NCI-H1092 treated with DMSO at 0.1 percent for 48 hours (cell line): ENCODE data around the gene TTN.

Experiments
- DNase-seq: peaks from one replicate; lab custom pipeline; 2025; lab: John Stamatoyannopoulos, UW

Gene TTN

GRCh38 chr2:178650554-178650953 lies 156.7 kb downstream of the TTN start:
- DNase-seq, result no peak

DNA sequence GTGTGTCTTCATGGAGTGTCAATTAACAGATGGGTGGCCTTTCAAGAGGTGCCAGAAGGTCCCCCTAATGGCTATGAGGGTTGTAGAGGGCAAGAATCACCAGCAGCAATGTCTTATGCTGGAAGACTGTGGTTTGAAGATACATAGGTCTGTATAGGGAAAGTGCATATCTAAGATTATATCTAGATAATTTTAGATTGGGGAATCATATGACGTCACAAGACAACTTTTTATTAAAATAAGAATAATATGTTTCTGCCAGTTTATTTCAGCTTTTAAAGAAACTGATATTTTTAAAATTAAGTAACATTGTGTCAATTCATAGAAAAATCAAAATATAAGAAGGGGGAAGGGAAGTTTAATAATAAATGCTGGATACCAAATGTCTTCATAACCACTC lies 162.3 kb downstream of the TTN start:
- DNase-seq, result no peak

DNA sequence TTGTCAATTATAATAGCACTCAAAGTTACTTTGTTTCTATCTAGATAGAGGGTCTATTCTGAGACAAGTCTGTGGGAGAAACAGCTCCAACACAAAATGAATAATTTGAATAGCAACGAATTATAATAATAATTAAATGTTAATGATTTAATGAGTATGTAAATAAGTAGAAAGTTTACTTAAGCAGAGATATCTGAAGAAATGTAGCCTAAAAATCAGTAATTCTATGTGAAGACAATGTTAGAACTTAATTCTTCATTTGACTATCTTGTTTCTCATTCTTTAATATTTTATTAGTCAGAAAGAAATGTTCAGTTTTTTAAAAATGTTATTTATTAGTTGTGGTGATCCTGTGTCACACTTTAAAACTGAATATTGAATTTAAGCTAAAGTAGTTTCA lies 165.7 kb downstream of the TTN start:
- no peak for DNase-seq

DNA sequence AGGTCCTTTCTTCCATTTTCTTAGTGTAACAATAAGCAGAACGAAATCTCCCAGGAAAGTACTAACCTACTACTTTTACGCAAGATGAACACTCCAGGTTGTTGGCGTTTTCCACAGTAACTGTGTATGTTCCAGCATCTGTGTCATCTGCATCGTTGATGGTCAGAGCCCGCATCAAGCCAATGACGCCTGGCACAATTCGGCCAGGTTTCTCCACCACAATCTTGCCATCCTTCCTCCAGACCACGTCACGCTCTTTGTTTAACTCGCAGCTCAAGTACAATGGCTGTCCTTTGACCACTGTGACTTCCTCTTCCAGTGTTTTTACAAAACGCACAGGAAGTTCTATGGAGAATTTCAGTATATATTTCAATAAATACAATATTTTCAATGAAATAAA lies 171.3 kb downstream of the TTN start:
- DNase-seq, result no peak

GRCh38 chr2:178632729-178633128 lies 174.5 kb downstream of the TTN start:
- no peak for DNase-seq

DNA sequence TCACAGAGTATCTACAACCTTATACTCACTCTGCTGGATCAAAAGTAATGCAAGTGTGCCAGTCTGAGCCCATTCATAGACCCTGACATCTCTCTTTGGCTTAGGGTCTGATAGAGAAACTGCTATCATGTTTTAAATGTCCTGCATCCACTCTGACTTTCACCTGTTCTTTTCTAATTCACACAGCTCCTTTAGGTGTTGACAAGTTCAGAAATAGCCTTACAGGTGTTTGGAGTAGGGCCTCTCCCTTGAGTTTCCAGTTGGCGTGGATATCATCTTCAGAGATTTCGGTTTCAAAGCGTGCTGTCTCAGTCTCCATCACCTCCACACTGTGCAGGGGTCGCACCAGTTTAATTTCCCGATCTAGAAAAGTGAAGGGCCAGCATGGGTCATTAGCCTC lies 176.6 kb downstream of the TTN start:
- DNase-seq, result no peak

DNA sequence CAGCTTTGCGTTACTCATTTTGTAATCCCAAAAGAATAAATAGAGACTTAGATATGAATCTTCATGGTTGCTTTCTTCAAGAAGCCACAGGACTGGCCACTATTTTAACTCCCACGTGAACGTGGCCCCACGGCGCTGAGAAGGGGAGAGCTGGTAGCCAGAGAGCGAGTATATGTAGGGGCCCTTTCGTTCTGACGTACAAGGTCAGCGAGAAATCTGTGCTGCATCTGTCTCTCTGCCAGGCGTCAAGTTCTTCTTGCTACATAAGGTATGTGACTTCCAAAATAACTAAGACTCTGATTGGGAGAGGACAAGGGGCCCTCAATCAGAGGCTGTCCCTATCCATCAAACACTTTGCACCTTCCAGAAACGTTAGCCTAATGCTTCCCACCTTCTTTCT lies 177.8 kb downstream of the TTN start:
- no peak for DNase-seq

DNA sequence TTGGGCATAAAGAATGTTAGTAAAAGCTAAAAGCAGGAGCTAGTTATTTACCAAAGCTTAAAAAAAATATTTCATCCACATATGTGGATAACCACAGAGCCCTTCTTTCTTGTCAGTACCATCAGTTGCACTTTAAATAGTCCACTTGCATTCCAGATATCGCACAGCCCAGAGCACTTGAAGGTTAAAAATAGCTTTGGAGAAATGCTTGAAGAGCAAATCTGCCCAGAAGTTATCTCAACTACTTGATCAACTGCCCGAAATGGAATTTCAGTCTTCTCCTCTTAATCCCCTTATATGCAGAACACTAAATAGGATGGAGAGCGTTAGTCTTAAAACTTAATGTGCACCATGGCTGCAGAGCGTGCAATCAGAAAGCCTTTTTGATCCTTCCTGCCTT lies 178.6 kb downstream of the TTN start:
- no peak for DNase-seq

DNA sequence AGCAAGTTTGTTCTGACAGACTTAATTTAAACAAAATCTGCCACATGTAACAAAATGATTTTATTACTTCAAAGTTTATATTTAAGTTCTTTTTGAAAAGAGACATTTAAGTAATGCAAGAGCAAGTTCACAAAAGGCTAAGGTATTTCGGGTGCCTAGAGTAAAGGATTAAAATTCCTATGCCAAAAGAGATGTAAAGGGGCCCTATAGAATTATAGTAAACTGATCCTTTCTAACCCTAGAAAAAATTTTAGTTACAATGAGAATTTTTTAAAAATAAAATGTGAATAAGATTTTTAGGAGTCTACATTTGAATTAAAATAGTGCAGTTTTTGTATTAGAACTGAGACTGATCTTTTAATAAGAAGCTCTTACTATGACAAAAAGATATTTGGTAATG lies 179.8 kb downstream of the TTN start:
- no peak for DNase-seq

- no peak for DNase-seq
Measured at GRCh38 chr2:178615969-178616368, 191.3 kb downstream of the TTN start.

DNA sequence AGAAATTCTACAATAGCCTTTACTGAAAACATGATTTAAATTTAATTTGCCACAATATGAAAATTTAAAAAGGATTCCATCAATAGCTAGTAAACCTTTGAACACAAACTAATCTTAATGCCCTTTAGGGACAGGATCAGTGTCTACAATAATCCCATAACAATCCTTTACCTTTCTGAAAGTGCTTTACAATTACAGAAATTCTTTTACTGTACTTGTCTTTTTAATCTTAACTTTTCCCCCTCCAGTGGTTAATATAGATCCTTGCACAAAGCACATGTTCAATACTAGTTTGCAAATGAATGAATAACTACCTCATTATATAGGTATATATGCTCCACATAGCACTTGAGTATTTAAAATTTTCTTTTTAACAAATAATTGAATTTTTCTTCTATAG lies 204.3 kb downstream of the TTN start:
- DNase-seq, result no peak

DNA sequence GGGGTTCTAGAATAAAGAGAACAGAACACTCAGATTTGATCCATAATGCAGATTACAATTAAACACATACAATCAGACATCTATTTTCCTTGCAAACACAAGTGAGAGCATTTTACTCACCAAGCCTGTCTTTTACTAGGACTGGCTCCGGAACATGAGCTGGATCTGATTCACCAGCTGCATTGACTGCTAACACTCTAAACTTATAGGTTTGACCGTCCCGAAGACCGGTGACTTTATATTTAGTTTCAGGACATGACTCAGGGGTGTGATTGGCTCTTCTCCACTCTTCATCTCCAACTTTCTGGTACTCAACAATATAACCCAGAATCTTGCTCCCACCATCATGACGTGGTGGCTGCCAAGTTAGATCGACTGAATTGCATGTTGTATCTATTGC lies 214.6 kb downstream of the TTN start:
- no peak for DNase-seq

GRCh38 chr2:178589335-178589734 lies 217.9 kb downstream of the TTN start:
- DNase-seq, result no peak

- DNase-seq, result no peak
Measured at GRCh38 chr2:178584666-178585065, 222.6 kb downstream of the TTN start.

GRCh38 chr2:178579006-178579405 lies 228.2 kb downstream of the TTN start:
- DNase-seq, result no peak

GRCh38 chr2:178574789-178575188 lies 232.4 kb downstream of the TTN start:
- DNase-seq, result no peak

GRCh38 chr2:178568227-178568626 lies 239.0 kb downstream of the TTN start:
- DNase-seq, result no peak

GRCh38 chr2:178553047-178553446 lies 254.2 kb downstream of the TTN start:
- DNase-seq, result no peak

GRCh38 chr2:178550352-178550751 lies 256.9 kb downstream of the TTN start:
- DNase-seq, result no peak

GRCh38 chr2:178542569-178542968 lies 264.7 kb downstream of the TTN start:
- no peak for DNase-seq

GRCh38 chr2:178542161-178542560 lies 265.1 kb downstream of the TTN start:
- DNase-seq, result no peak

- no peak for DNase-seq
Measured at GRCh38 chr2:178536037-178536436, 271.2 kb downstream of the TTN start.

DNA sequence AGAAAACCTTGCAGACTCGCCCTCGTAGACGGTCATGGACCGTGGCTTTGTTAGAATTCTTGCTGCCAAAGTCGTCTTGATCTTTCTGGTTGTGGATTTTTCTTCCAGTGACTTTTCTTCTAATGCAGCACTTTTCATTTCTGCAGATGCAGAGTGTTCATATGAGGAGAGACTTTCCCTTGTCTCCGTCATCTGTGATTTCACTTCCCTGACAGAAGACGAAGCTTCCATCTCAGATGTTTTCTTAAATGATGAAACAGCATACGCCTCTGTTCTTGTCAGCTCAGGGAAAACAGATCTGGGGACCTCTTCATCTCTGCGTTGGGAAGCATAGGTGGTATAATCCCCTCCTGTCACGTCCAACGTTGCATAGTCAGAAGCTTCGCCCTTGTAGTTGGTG lies 276.1 kb downstream of the TTN start:
- DNase-seq, result no peak

DNA sequence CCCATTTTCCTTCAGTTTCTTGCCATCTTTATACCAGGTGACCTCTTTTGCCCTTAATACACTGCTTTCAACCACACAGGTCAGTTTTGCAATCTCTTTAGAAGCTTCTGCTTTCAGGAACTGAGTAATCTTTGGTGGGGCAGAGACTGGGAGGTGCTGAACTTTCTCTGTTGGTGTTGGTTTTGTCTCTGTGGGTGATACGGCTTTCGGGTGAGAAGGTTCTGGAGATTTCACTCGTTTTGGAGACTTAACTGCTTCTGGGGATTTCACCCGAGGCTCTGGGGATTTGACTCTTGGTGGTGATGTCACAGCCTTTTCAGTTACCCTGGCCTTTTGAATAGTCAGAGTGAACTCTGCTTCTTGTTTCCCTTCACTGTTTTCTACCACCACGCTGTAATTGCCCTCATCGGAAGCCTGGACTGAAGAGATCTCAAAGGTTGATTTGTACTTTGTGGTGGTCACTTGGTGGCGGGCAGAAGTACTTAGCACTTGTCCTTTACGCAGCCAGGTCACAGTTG lies 276.5 kb downstream of the TTN start:
- DNase-seq, result no peak

DNA sequence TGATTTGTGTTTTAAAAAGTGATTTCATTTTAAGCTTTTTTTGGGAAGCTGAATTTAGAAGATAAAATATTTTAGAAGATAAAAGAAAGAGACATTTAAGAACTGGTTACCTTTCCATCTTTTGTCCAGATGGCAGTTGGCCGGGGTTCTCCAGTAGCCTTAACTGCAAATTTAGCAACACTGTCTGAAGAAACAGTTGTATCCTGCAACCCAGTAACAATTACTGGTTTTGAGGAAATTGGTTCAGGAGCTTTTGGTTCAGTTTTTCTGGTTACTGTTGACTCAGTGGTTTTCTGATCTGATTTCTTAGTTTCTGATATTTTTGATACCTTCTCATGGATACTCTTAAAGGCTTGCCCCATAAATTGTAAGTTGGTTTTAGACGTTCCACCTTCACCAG lies 277.1 kb downstream of the TTN start:
- DNase-seq, result no peak
